ENCODE measurements around the gene MED27.
A peak's percentile ranks its signal among the peaks of the same experiment; 100 is the strongest.

Gene MED27

GRCh38 chr9:132049323-132049882, 30.3 kb downstream of the MED27 start:
- no peak overlapping the region for H3K4me2 ChIP-seq (ENCODE audit: low read length)
- H2BK120ac ChIP-seq (ENCODE audit: insufficient read depth, low read length, poor library complexity): no peak overlapping the region
- H3K9me3 ChIP-seq (ENCODE audit: insufficient read depth, low read depth, low read length): no peaks in the 10 kb centered on the region
- no peak overlapping the region for H4K91ac ChIP-seq (ENCODE audit: low read depth, low read length)
- no peak overlapping the region for H4K8ac ChIP-seq (ENCODE audit: low read depth, low read length)
- H3K27ac ChIP-seq (ENCODE audit: low read depth, low read length): no peak overlapping the region
- H3K23ac ChIP-seq (ENCODE audit: low read length): no peak overlapping the region
- H3K14ac ChIP-seq (ENCODE audit: low read length): no peak overlapping the region
- H3K9ac ChIP-seq (ENCODE audit: low read length): no peak overlapping the region
- peak overlapping the region; percentile 77 for H3K18ac ChIP-seq (ENCODE audit: low read length)
- no peaks in the 10 kb centered on the region for H3K4me1 ChIP-seq (ENCODE audit: control insufficient read depth in 1 of 2, insufficient read depth in 2 of 2, low read length in 2 of 2)
- no peak overlapping the region for H4K12ac ChIP-seq (ENCODE audit: low read depth, low read length)
- no peak overlapping the region for H2AK5ac ChIP-seq (ENCODE audit: low read length)
- no peak overlapping the region for H2BK12ac ChIP-seq (ENCODE audit: low read length)
- H2BK5ac ChIP-seq (ENCODE audit: low read depth, low read length, poor library complexity): no peak overlapping the region
- no peak for DNase-seq
- no peak overlapping the region for H3K4me3 ChIP-seq (ENCODE audit: low read depth, low read length)
- no peaks in the 10 kb centered on the region for H3K79me2 ChIP-seq (ENCODE audit: control insufficient read depth, insufficient read depth, low read length, poor library complexity)
- no CpG with 5 or more reads among the region's 7 CpGs for WGBS (ENCODE audit: extremely low coverage, insufficient coverage, insufficient read length)
- no peaks in the 10 kb centered on the region for H3K36me3 ChIP-seq (ENCODE audit: control insufficient read depth in 1 of 2, insufficient read depth in 2 of 2, low read length in 2 of 2)
- H3K27me3 ChIP-seq (ENCODE audit: insufficient read depth, low read length): no peaks in the 10 kb centered on the region
- H3K4ac ChIP-seq (ENCODE audit: low read depth, low read length): no peak overlapping the region
- no peak overlapping the region for H2AFZ ChIP-seq (ENCODE audit: insufficient read depth, low read length, poor library complexity)
- H3K79me1 ChIP-seq (ENCODE audit: low read length): no peaks in the 10 kb centered on the region

DNA sequence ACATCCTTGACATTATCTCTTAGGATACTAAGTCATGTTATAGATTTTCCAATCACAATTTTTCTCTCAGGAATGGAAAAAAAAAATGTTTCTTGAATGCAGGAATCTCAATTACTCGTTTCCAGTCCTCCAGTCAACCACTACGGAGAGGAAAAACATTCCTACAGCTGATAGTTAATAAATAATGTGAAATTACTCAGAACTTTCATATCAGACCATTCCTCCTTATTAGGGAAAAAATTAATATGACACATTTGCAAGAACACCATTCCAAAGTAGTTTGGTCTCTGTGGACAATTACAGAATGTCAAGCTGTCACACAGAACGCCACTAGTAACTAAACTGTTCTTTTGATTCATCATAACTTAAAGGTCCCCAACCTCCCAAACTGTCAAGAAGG, 31.5 kb downstream of the MED27 start:
- Histone ChIP-seq H2BK5ac (ENCODE audit: low read depth, low read length, poor library complexity) (no peak overlapping the region), H3K9ac (ENCODE audit: low read length) (no peak overlapping the region), H3K27ac (ENCODE audit: low read depth, low read length) (no peak overlapping the region), H4K91ac (ENCODE audit: low read depth, low read length) (no peak overlapping the region), H3K4ac (ENCODE audit: low read depth, low read length) (no peak overlapping the region), H3K14ac (ENCODE audit: low read length) (no peak overlapping the region), H3K36me3 (ENCODE audit: control insufficient read depth in 1 of 2, insufficient read depth in 2 of 2, low read length in 2 of 2) (no peaks in the 10 kb centered on the region), H2AFZ (ENCODE audit: insufficient read depth, low read length, poor library complexity) (no peak overlapping the region), H3K27me3 (ENCODE audit: insufficient read depth, low read length) (no peaks in the 10 kb centered on the region), H2BK12ac (ENCODE audit: low read length) (no peak overlapping the region), H3K9me3 (ENCODE audit: insufficient read depth, low read depth, low read length) (no peaks in the 10 kb centered on the region), H4K12ac (ENCODE audit: low read depth, low read length) (no peak overlapping the region), H3K4me1 (ENCODE audit: control insufficient read depth in 1 of 2, insufficient read depth in 2 of 2, low read length in 2 of 2) (no peaks in the 10 kb centered on the region), H3K23ac (ENCODE audit: low read length) (no peak overlapping the region), H3K4me3 (ENCODE audit: low read depth, low read length) (no peak overlapping the region), H4K8ac (ENCODE audit: low read depth, low read length) (no peak overlapping the region), H3K79me1 (ENCODE audit: low read length) (no peaks in the 10 kb centered on the region), H3K18ac (ENCODE audit: low read length) (no peak overlapping the region), H3K4me2 (ENCODE audit: low read length) (no peak overlapping the region), H2BK120ac (ENCODE audit: insufficient read depth, low read length, poor library complexity) (no peak overlapping the region), H2AK5ac (ENCODE audit: low read length) (no peak overlapping the region), H3K79me2 (ENCODE audit: control insufficient read depth, insufficient read depth, low read length, poor library complexity) (no peaks in the 10 kb centered on the region)
- WGBS (ENCODE audit: extremely low coverage, insufficient coverage, insufficient read length): no CpG with 5 or more reads among the region's 3 CpGs
- DNase-seq: no peak

- Histone ChIP-seq H4K12ac (ENCODE audit: low read depth, low read length) (no peak overlapping the region), H3K18ac (ENCODE audit: low read length) (no peak overlapping the region), H3K79me2 (ENCODE audit: control insufficient read depth, insufficient read depth, low read length, poor library complexity) (no peaks in the 10 kb centered on the region), H3K4me3 (ENCODE audit: low read depth, low read length) (no peak overlapping the region), H4K91ac (ENCODE audit: low read depth, low read length) (no peak overlapping the region), H2AK5ac (ENCODE audit: low read length) (no peak overlapping the region), H3K27ac (ENCODE audit: low read depth, low read length) (no peak overlapping the region), H3K4me2 (ENCODE audit: low read length) (no peak overlapping the region), H4K8ac (ENCODE audit: low read depth, low read length) (no peak overlapping the region), H2BK5ac (ENCODE audit: low read depth, low read length, poor library complexity) (no peak overlapping the region), H3K4ac (ENCODE audit: low read depth, low read length) (no peak overlapping the region), H2BK120ac (ENCODE audit: insufficient read depth, low read length, poor library complexity) (no peak overlapping the region), H3K9me3 (ENCODE audit: insufficient read depth, low read depth, low read length) (no peaks in the 10 kb centered on the region), H2BK12ac (ENCODE audit: low read length) (no peak overlapping the region), H3K36me3 (ENCODE audit: control insufficient read depth in 1 of 2, insufficient read depth in 2 of 2, low read length in 2 of 2) (no peaks in the 10 kb centered on the region), H3K9ac (ENCODE audit: low read length) (no peak overlapping the region), H3K27me3 (ENCODE audit: insufficient read depth, low read length) (no peaks in the 10 kb centered on the region), H3K14ac (ENCODE audit: low read length) (no peak overlapping the region), H3K4me1 (ENCODE audit: control insufficient read depth in 1 of 2, insufficient read depth in 2 of 2, low read length in 2 of 2) (no peaks in the 10 kb centered on the region), H3K23ac (ENCODE audit: low read length) (no peak overlapping the region), H2AFZ (ENCODE audit: insufficient read depth, low read length, poor library complexity) (no peak overlapping the region), H3K79me1 (ENCODE audit: low read length) (no peaks in the 10 kb centered on the region)
- no CpG with 5 or more reads among the region's 6 CpGs for WGBS (ENCODE audit: extremely low coverage, insufficient coverage, insufficient read length)
- no peak for DNase-seq
Measured at GRCh38 chr9:132046456-132046855, 33.2 kb downstream of the MED27 start.

GRCh38 chr9:132044176-132044875, 35.3 kb downstream of the MED27 start:
- Histone ChIP-seq H3K27ac (ENCODE audit: low read depth, low read length) (no peak overlapping the region), H3K14ac (ENCODE audit: low read length) (no peak overlapping the region), H2BK5ac (ENCODE audit: low read depth, low read length, poor library complexity) (no peak overlapping the region), H3K79me1 (ENCODE audit: low read length) (no peaks in the 10 kb centered on the region), H4K91ac (ENCODE audit: low read depth, low read length) (no peak overlapping the region), H4K12ac (ENCODE audit: low read depth, low read length) (no peak overlapping the region), H3K4me2 (ENCODE audit: low read length) (no peak overlapping the region), H3K9me3 (ENCODE audit: insufficient read depth, low read depth, low read length) (no peaks in the 10 kb centered on the region), H3K4ac (ENCODE audit: low read depth, low read length) (no peak overlapping the region), H3K23ac (ENCODE audit: low read length) (no peak overlapping the region), H3K27me3 (ENCODE audit: insufficient read depth, low read length) (no peaks in the 10 kb centered on the region), H3K4me3 (ENCODE audit: low read depth, low read length) (no peak overlapping the region), H3K79me2 (ENCODE audit: control insufficient read depth, insufficient read depth, low read length, poor library complexity) (no peaks in the 10 kb centered on the region), H2BK120ac (ENCODE audit: insufficient read depth, low read length, poor library complexity) (no peak overlapping the region), H4K8ac (ENCODE audit: low read depth, low read length) (no peak overlapping the region), H3K4me1 (ENCODE audit: control insufficient read depth in 1 of 2, insufficient read depth in 2 of 2, low read length in 2 of 2) (no peaks in the 10 kb centered on the region), H3K36me3 (ENCODE audit: control insufficient read depth in 1 of 2, insufficient read depth in 2 of 2, low read length in 2 of 2) (no peaks in the 10 kb centered on the region), H2AK5ac (ENCODE audit: low read length) (no peak overlapping the region), H2BK12ac (ENCODE audit: low read length) (no peak overlapping the region), H2AFZ (ENCODE audit: insufficient read depth, low read length, poor library complexity) (no peak overlapping the region), H3K9ac (ENCODE audit: low read length) (no peak overlapping the region), H3K18ac (ENCODE audit: low read length) (no peak overlapping the region)
- WGBS (ENCODE audit: extremely low coverage, insufficient coverage, insufficient read length): no CpG with 5 or more reads among the region's 8 CpGs
- DNase-seq: no peak

Measured in trophoblast cell (in vitro differentiated cells and primary cell).